Adrenal gland (tissue), 5 donors: Measurements from ENCODE around the gene ASCC1.

Experiments used
- CTCF ChIP-seq, 6 experiments: fragments of 450-650 bp in 4 of 6; fragments of 200-600 bp in 2 of 6; sonication (generic) in 1 of 6; IDR thresholded peaks; 1 replicate in 5 of 6; 2 replicates in 1 of 6; pipeline versions ENCODE4 v1.5.1 to v1.8.0; 2016 to 2021; ENCODE audit warnings: antibody characterized with exemption in 6 of 6, mild to moderate bottlenecking in 2 of 6, moderate library complexity in 1 of 6
- POLR2A ChIP-seq, 2 donors: fragments of 450-650 bp; IDR thresholded peaks; one replicate each; pipeline ENCODE4 v1.6.1; 2017; ENCODE audit warnings: antibody characterized with exemption in 2 of 2, mild to moderate bottlenecking in 2 of 2, moderate library complexity in 1 of 2
- donor health status: DM: no; HTN: no; CAD: no.

GRCh38 chr10:72254813-72255568 lies 38.9 kb upstream of the ASCC1 start:
- TF ChIP-seq CTCF (IDR thresholded peaks at IDR 0.05) = no peak
- peak in 1 of 2 donors; percentile 65 for TF ChIP-seq POLR2A (IDR thresholded peaks at IDR 0.05)
